ENCODE data around the gene CDCA4. TPM values are rescaled to one million over a fixed set of nuclear protein-coding genes. Genes with fewer than 3 reads are reported as not detected.
A peak's percentile ranks its signal among the peaks of the same experiment; 100 is the strongest.

CDCA4 gene
- total and polyA plus RNA-seq, 10 of the 15 experiments (the other 5 are each of a cell fraction or from before 2014, with no cell fraction given), result 10.4 to 64.0 (median 52.1) TPM

GRCh38 chr14:105064001-105064400 is 43.1 kb upstream of the CDCA4 start:
- no peak for FAIRE-seq
- no TSS peak for BruUV-seq (replicated peaks)
- peak overlapping the region; percentile 64 for H3K4me3 ChIP-seq
- TF ChIP-seq IRF5 (IDR thresholded peaks at IDR 0.05; ENCODE audit: borderline replicate concordance) (no peak), IKZF1 (conservative IDR thresholded peaks at IDR 0.05) (no peak), ATF3 (IDR thresholded peaks at IDR 0.05; ENCODE audit: borderline replicate concordance, extremely low read depth, low read depth, low read length) (no peak), CUX1 (IDR thresholded peaks at IDR 0.05; ENCODE audit: insufficient replicate concordance, low read depth, low read length) (no peak), HDGF (IDR thresholded peaks at IDR 0.05) (no peak), RELB (IDR thresholded peaks at IDR 0.05; ENCODE audit: low read depth) (peak; percentile 20; the same call in 1 of the 2 replicates), CREM (IDR thresholded peaks at IDR 0.05; ENCODE audit: low read depth) (no peak), BRCA1 (IDR thresholded peaks at IDR 0.05; ENCODE audit: low read depth, low read length) (no peak), USF2 (IDR thresholded peaks at IDR 0.05; ENCODE audit: borderline replicate concordance, low read depth, low read length) (no peak), HDAC6 (IDR thresholded peaks at IDR 0.05; ENCODE audit: unreplicated experiment) (no peak), TAF1 (IDR thresholded peaks at IDR 0.05; ENCODE audit: borderline replicate concordance, low read depth, low read length) (no peak), BHLHE40 (IDR thresholded peaks at IDR 0.05; ENCODE audit: borderline replicate concordance in 1 of 2, low read depth in 2 of 2, low read length in 1 of 2) (0 out of 4 replicates have a peak, but pooled peaks of 1 of the 2 experiments have one; percentile 3), HDAC2 (IDR thresholded peaks at IDR 0.05) (no peak), CBX5 (IDR thresholded peaks at IDR 0.05; ENCODE audit: low read depth) (no peak)

More at GRCh38 chr14:105064001-105064400, 43.1 kb upstream of the CDCA4 start:
- Histone ChIP-seq H3K4me2 (ENCODE audit: control insufficient read depth, insufficient read depth) (peak overlapping the region; percentile 98), H3K9ac (ENCODE audit: control insufficient read depth, insufficient read depth, low read length) (peak overlapping the region; percentile 84), H3K27ac (ENCODE audit: control insufficient read depth, insufficient read depth) (peak overlapping the region; percentile 93), H3K27me3 (replicated peaks in 1 of 2; ENCODE audit: control insufficient read depth in 2 of 2, insufficient read depth in 2 of 2, low read length in 1 of 2) (no peaks in the 10 kb centered on the region), H4K20me1 (ENCODE audit: control insufficient read depth, insufficient read depth) (peaks cover 8% of the 10 kb centered on the region), H2AFZ (ENCODE audit: control insufficient read depth, low read depth, low read length) (no peak overlapping the region), H3K36me3 (ENCODE audit: control insufficient read depth in 2 of 2, insufficient read depth in 2 of 2, low read length in 1 of 2) (peaks cover 0 to 9% of the 10 kb centered on the region in 2 experiments; a peak in 3 of 4 replicates), H3K9me3 (replicated peaks; ENCODE audit: control insufficient read depth, insufficient read depth, low read length) (no peaks in the 10 kb centered on the region), H3K79me2 (ENCODE audit: control insufficient read depth, insufficient read depth, low read length) (peaks cover 82% of the 10 kb centered on the region), H3K4me1 (ENCODE audit: control insufficient read depth, insufficient read depth, low read length) (peaks cover 63% of the 10 kb centered on the region)
- DNase-seq (ENCODE audit: low read depth, low spot score) (no peak), ATAC-seq (no peak)
- in situ Hi-C loops (cut with MboI) (no loop called here), intact Hi-C loops (cut with micrococcal nuclease; ENCODE audit: unreplicated experiment) (loop anchor here (10.0 kb wide), 1 partner anchor 421 kb away; the partner anchor contains the start of gene CRIP1)
- ChIA-PET RAD21 (ENCODE audit: unreplicated experiment) (interaction anchor here (1.0 to 5.3 kb wide), 5 partner anchors 9 to 44 kb away, joined by 3 to 27 read pairs (median 9); partner anchors contain the start of gene CDCA4), SMC1A (ENCODE audit: uncharacterized antibody, unreplicated experiment) (interaction anchor here (0.7 to 7.8 kb wide), 5 partner anchors 11 to 38 kb away, joined by 3 to 47 read pairs (median 11); no protein-coding TSS in a partner anchor), POLR2A (interaction anchor here (0.6 to 3.1 kb wide), 6 partner anchors 9 to 43 kb away, joined by 3 to 16 read pairs (median 8); partner anchors contain the start of gene CDCA4), CTCF (interaction anchor here (3.2 to 11.9 kb wide), 2 partner anchors 19 to 24 kb away, joined by 20 to 114 read pairs; no protein-coding TSS in a partner anchor)
- 3% methylated on average over 10 of the region's 10 CpGs for WGBS (ENCODE audit: insufficient coverage, insufficient replicate concordance, low lambda C conversion rate, missing lambda C conversion rate)

Data from GM12878 (cell line).